ENCODE measurements around the gene PSAP.

DNA sequence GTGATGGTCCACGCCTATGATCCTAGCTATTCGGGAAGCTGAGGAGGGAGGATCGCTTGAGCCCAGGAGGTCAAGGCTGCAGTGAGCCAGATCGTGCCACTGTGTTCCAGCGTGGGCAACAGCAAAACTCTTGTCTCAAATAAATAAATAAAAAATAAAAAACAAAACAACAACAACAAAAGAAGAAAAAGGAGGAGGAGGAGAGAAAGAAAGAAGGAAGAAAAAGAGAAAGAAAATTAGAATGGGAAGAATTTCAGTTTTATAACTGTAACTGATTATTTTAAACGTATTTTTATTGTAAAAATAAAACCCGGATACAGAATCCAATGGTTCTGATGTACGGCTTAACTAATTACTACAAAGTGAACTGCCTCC is 37.2 kb upstream of the PSAP start:
- TF ChIP-seq POLR2A (IDR thresholded peaks at IDR 0.05) (no peak), EP300 (IDR thresholded peaks at IDR 0.05) (no peak)
- TF ChIP-seq, protein P1, sequence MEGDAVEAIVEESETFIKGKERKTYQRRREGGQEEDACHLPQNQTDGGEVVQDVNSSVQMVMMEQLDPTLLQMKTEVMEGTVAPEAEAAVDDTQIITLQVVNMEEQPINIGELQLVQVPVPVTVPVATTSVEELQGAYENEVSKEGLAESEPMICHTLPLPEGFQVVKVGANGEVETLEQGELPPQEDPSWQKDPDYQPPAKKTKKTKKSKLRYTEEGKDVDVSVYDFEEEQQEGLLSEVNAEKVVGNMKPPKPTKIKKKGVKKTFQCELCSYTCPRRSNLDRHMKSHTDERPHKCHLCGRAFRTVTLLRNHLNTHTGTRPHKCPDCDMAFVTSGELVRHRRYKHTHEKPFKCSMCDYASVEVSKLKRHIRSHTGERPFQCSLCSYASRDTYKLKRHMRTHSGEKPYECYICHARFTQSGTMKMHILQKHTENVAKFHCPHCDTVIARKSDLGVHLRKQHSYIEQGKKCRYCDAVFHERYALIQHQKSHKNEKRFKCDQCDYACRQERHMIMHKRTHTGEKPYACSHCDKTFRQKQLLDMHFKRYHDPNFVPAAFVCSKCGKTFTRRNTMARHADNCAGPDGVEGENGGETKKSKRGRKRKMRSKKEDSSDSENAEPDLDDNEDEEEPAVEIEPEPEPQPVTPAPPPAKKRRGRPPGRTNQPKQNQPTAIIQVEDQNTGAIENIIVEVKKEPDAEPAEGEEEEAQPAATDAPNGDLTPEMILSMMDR (IDR thresholded peaks at IDR 0.05) = no peak
